ENCODE measurements around the gene DUSP6.

DUSP6 gene

GRCh38 chr12:89391726-89392336, 39.5 kb upstream of the DUSP6 start:
- no peak for TF ChIP-seq CTCF (IDR thresholded peaks at IDR 0.05; ENCODE audit: low read depth, low read length)
- no peak overlapping the region for H3K4me3 ChIP-seq (ENCODE audit: low read depth, low read length)
- in situ Hi-C loops (cut with HindIII; ENCODE audit: low sequenced_read_pairs): no loop called here
- DNase-seq (ENCODE audit: low read depth, low spot score): no peak

- peak; percentile 73 for DNase-seq (ENCODE audit: low read depth, low spot score)
- no peak for TF ChIP-seq CTCF (IDR thresholded peaks at IDR 0.05; ENCODE audit: low read depth, low read length)
- no peak overlapping the region for H3K4me3 ChIP-seq (ENCODE audit: low read depth, low read length)
- in situ Hi-C loops (cut with HindIII; ENCODE audit: low sequenced_read_pairs): no loop called here
These were observed 38.7 kb upstream of the DUSP6 start for GRCh38 chr12:89390802-89391673.

GRCh38 chr12:89389755-89390661, 37.7 kb upstream of the DUSP6 start:
- no peak for DNase-seq (ENCODE audit: low read depth, low spot score)
- in situ Hi-C loops (cut with HindIII; ENCODE audit: low sequenced_read_pairs): no loop called here
- no peak overlapping the region for H3K4me3 ChIP-seq (ENCODE audit: low read depth, low read length)
- no peak for TF ChIP-seq CTCF (IDR thresholded peaks at IDR 0.05; ENCODE audit: low read depth, low read length)

GRCh38 chr12:89386138-89386537, 33.8 kb upstream of the DUSP6 start:
- TF ChIP-seq CTCF (IDR thresholded peaks at IDR 0.05; ENCODE audit: low read depth, low read length): no peak
- in situ Hi-C loops (cut with HindIII; ENCODE audit: low sequenced_read_pairs): no loop called here
- no peak for DNase-seq (ENCODE audit: low read depth, low spot score)
- no peak overlapping the region for H3K4me3 ChIP-seq (ENCODE audit: low read depth, low read length)

- TF ChIP-seq CTCF (IDR thresholded peaks at IDR 0.05; ENCODE audit: low read depth, low read length): no peak
- in situ Hi-C loops (cut with HindIII; ENCODE audit: low sequenced_read_pairs): no loop called here
- no peak overlapping the region for H3K4me3 ChIP-seq (ENCODE audit: low read depth, low read length)
- no peak for DNase-seq (ENCODE audit: low read depth, low spot score)
These were observed 32.5 kb upstream of the DUSP6 start for GRCh38 chr12:89384807-89385206.

GRCh38 chr12:89384050-89384758, 31.9 kb upstream of the DUSP6 start:
- in situ Hi-C loops (cut with HindIII; ENCODE audit: low sequenced_read_pairs): no loop called here
- TF ChIP-seq CTCF (IDR thresholded peaks at IDR 0.05; ENCODE audit: low read depth, low read length): no peak
- peak; percentile 82 for DNase-seq (ENCODE audit: low read depth, low spot score)
- no peak overlapping the region for H3K4me3 ChIP-seq (ENCODE audit: low read depth, low read length)
